Trophoblast cell (in vitro differentiated cells and primary cell): ENCODE measurements around the gene LDLRAD4.

Source experiments
- DNase-seq, 2 donors: peaks; one replicate each; pipeline ENCODE4 v3.0.0-alpha.2; 2016
- H2AFZ ChIP-seq: 2 replicates; pipeline ENCODE4 v1.6.1; 2013; ENCODE audit warnings: low read length, moderate library complexity, mild to moderate bottlenecking; ENCODE audit not compliant: insufficient read depth, poor library complexity
- H2AK5ac ChIP-seq: 2 replicates; pipeline ENCODE4 v1.6.1; 2013; ENCODE audit warnings: mild to moderate bottlenecking, low read length
- H2BK120ac ChIP-seq: 2 replicates; pipeline ENCODE4 v1.6.1; 2013; ENCODE audit warnings: low read length, mild to moderate bottlenecking, moderate library complexity; ENCODE audit not compliant: insufficient read depth, poor library complexity
- H2BK12ac ChIP-seq: 2 replicates; pipeline ENCODE4 v1.6.1; 2013; ENCODE audit warnings: mild to moderate bottlenecking, low read length, moderate library complexity
- H2BK5ac ChIP-seq: 2 replicates; pipeline ENCODE4 v1.6.1; 2013; ENCODE audit warnings: low read length, low read depth, moderate library complexity, mild to moderate bottlenecking; ENCODE audit not compliant: poor library complexity
- H3K14ac ChIP-seq: 2 replicates; pipeline ENCODE4 v1.6.1; 2013; ENCODE audit warnings: mild to moderate bottlenecking, low read length
- H3K18ac ChIP-seq: 2 replicates; pipeline ENCODE4 v1.6.1; 2013; ENCODE audit warnings: mild to moderate bottlenecking, low read length
- H3K23ac ChIP-seq: 2 replicates; pipeline ENCODE4 v1.6.1; 2013; ENCODE audit warnings: low read length
- H3K27ac ChIP-seq: 2 replicates; pipeline ENCODE4 v1.5.1; 2013; ENCODE audit warnings: low read depth, mild to moderate bottlenecking, inconsistent platforms, low read length, moderate library complexity
- H3K27me3 ChIP-seq: 2 replicates; pipeline ENCODE4 v1.6.1; 2013; ENCODE audit warnings: inconsistent platforms, mild to moderate bottlenecking, low read length, moderate library complexity; ENCODE audit not compliant: insufficient read depth
- H3K36me3 ChIP-seq, 2 experiments: 1 replicate in 1 of 2; 2 replicates in 1 of 2; pipeline ENCODE4 v1.6.1; 2013; ENCODE audit warnings: low read length in 2 of 2, mild to moderate bottlenecking in 2 of 2, moderate library complexity in 1 of 2; ENCODE audit not compliant: insufficient read depth in 2 of 2, control insufficient read depth in 1 of 2
- H3K4ac ChIP-seq: 2 replicates; pipeline ENCODE4 v1.6.1; 2013; ENCODE audit warnings: low read depth, mild to moderate bottlenecking, low read length, moderate library complexity
- H3K4me1 ChIP-seq, 2 experiments: 1 replicate in 1 of 2; 2 replicates in 1 of 2; pipeline ENCODE4 v1.6.1; 2013; ENCODE audit warnings: low read length in 2 of 2, mild to moderate bottlenecking in 2 of 2, moderate library complexity in 1 of 2; ENCODE audit not compliant: insufficient read depth in 2 of 2, control insufficient read depth in 1 of 2
- H3K4me2 ChIP-seq: 2 replicates; pipeline ENCODE4 v1.6.1; 2013; ENCODE audit warnings: inconsistent platforms, mild to moderate bottlenecking, low read length, moderate library complexity
- H3K4me3 ChIP-seq: 2 replicates; pipeline ENCODE4 v1.5.1; 2013; ENCODE audit warnings: mild to moderate bottlenecking, low read depth, low read length, inconsistent platforms
- H3K79me1 ChIP-seq: one replicate; pipeline ENCODE4 v1.6.1; 2013; ENCODE audit warnings: low read length
- H3K79me2 ChIP-seq: 2 replicates; pipeline ENCODE4 v1.6.1; 2013; ENCODE audit warnings: low read length, mild to moderate bottlenecking; ENCODE audit not compliant: control insufficient read depth, insufficient read depth, poor library complexity
- H3K9ac ChIP-seq: 2 replicates; pipeline ENCODE4 v1.6.1; 2013; ENCODE audit warnings: mild to moderate bottlenecking, low read length
- H3K9me3 ChIP-seq: 2 replicates; pipeline ENCODE4 v1.6.1; 2013; ENCODE audit warnings: low read depth, mild to moderate bottlenecking, control low read depth, inconsistent platforms, low read length; ENCODE audit not compliant: insufficient read depth
- H4K12ac ChIP-seq: 2 replicates; pipeline ENCODE4 v1.6.1; 2013; ENCODE audit warnings: low read depth, mild to moderate bottlenecking, low read length, moderate library complexity
- H4K8ac ChIP-seq: 2 replicates; pipeline ENCODE4 v1.6.1; 2013; ENCODE audit warnings: low read depth, mild to moderate bottlenecking, low read length, moderate library complexity
- H4K91ac ChIP-seq: one replicate; pipeline ENCODE4 v1.6.1; 2013; ENCODE audit warnings: low read depth, mild to moderate bottlenecking, low read length, moderate library complexity
- WGBS: extraction: QIAGEN DNeasy Blood & Tissue Kit; methylation state at CpG from one replicate; pipeline ENCODE4 v1.1.7; 2013; ENCODE audit warnings: missing lambda C conversion rate; ENCODE audit not compliant: insufficient read length, insufficient coverage; ENCODE audit errors: extremely low coverage; 5-methylcytosine and 5-hydroxymethylcytosine counted together

The LDLRAD4 gene

GRCh38 chr18:13482618-13482945, 264.0 kb downstream of the LDLRAD4 start:
- H3K27me3 ChIP-seq = no peaks in the 10 kb centered on the region
- no peak overlapping the region for H2AFZ ChIP-seq
- no peak overlapping the region for H3K18ac ChIP-seq
- H4K8ac ChIP-seq = no peak overlapping the region
- H3K23ac ChIP-seq = no peak overlapping the region
- H3K79me1 ChIP-seq = no peaks in the 10 kb centered on the region
- H3K4ac ChIP-seq = no peak overlapping the region
- no peak overlapping the region for H2BK12ac ChIP-seq
- no peak overlapping the region for H3K4me2 ChIP-seq
- no peak overlapping the region for H2BK5ac ChIP-seq
- no peak overlapping the region for H3K27ac ChIP-seq
- H3K79me2 ChIP-seq = no peaks in the 10 kb centered on the region
- no peak overlapping the region for H2BK120ac ChIP-seq
- H3K4me3 ChIP-seq = no peak overlapping the region
- no peaks in the 10 kb centered on the region for H3K4me1 ChIP-seq
- H4K12ac ChIP-seq = no peak overlapping the region
- no peak overlapping the region for H4K91ac ChIP-seq
- H3K9ac ChIP-seq = no peak overlapping the region
- H3K9me3 ChIP-seq = peaks cover 7% of the 10 kb centered on the region
- no peak overlapping the region for H2AK5ac ChIP-seq
- WGBS = no CpG with 5 or more reads among the region's 1 CpG
- DNase-seq = no peak
- no peak overlapping the region for H3K14ac ChIP-seq
- no peaks in the 10 kb centered on the region for H3K36me3 ChIP-seq

- Histone ChIP-seq H3K4ac (no peak overlapping the region), H4K91ac (no peak overlapping the region), H3K36me3 (no peaks in the 10 kb centered on the region), H2BK5ac (no peak overlapping the region), H2AFZ (no peak overlapping the region), H3K4me1 (peaks cover 8 to 9% of the 10 kb centered on the region in 2 experiments), H3K27ac (no peak overlapping the region), H3K9me3 (peaks cover 6% of the 10 kb centered on the region), H2BK12ac (no peak overlapping the region), H2AK5ac (no peak overlapping the region), H3K79me1 (no peaks in the 10 kb centered on the region), H3K27me3 (no peaks in the 10 kb centered on the region), H3K23ac (no peak overlapping the region), H4K8ac (no peak overlapping the region), H3K18ac (no peak overlapping the region), H3K9ac (no peak overlapping the region), H4K12ac (no peak overlapping the region), H3K14ac (no peak overlapping the region), H3K79me2 (no peaks in the 10 kb centered on the region), H2BK120ac (no peak overlapping the region), H3K4me3 (no peak overlapping the region), H3K4me2 (no peak overlapping the region)
- no peak for DNase-seq
- WGBS = no CpG with 5 or more reads among the region's 16 CpGs
Measured at GRCh38 chr18:13483316-13484270, 265.0 kb downstream of the LDLRAD4 start.

GRCh38 chr18:13485182-13485581, 266.6 kb downstream of the LDLRAD4 start:
- H2BK5ac ChIP-seq = no peak overlapping the region
- no peak overlapping the region for H3K23ac ChIP-seq
- DNase-seq = no peak
- no peak overlapping the region for H3K14ac ChIP-seq
- H3K18ac ChIP-seq = no peak overlapping the region
- H3K4me2 ChIP-seq = no peak overlapping the region
- H3K4ac ChIP-seq = no peak overlapping the region
- H3K9me3 ChIP-seq = peaks cover 6% of the 10 kb centered on the region
- no peak overlapping the region for H4K12ac ChIP-seq
- no peak overlapping the region for H2AFZ ChIP-seq
- H3K36me3 ChIP-seq = no peaks in the 10 kb centered on the region
- H2BK12ac ChIP-seq = no peak overlapping the region
- no peak overlapping the region for H2AK5ac ChIP-seq
- no peaks in the 10 kb centered on the region for H3K79me2 ChIP-seq
- H3K4me3 ChIP-seq = no peak overlapping the region
- no peak overlapping the region for H4K8ac ChIP-seq
- no CpG with 5 or more reads among the region's 6 CpGs for WGBS
- H3K79me1 ChIP-seq = no peaks in the 10 kb centered on the region
- no peak overlapping the region for H4K91ac ChIP-seq
- no peak overlapping the region for H3K27ac ChIP-seq
- H3K4me1 ChIP-seq = peaks cover 10% of the 10 kb centered on the region in 2 experiments
- no peak overlapping the region for H3K9ac ChIP-seq
- no peaks in the 10 kb centered on the region for H3K27me3 ChIP-seq
- no peak overlapping the region for H2BK120ac ChIP-seq

DNA sequence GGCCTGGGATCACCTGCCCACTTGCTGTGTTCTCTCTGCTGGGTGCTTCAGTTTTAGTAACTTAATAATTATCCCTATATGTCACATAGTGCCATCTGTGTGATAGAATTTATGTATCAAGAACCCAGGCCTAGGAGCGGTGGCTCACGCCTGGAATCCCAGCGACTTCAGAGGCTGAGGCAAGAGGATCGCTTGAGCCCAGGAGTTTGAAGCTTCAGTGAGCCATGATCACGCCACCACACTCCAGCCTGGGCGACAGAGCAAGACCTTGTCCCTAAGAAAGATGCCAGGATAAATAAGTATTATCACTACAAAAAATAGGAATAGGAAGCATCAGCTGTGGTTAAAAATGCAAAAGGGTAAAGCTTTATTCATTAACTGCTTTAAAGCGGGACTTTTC, 267.0 kb downstream of the LDLRAD4 start:
- Histone ChIP-seq H3K4ac (no peak overlapping the region), H3K79me2 (no peaks in the 10 kb centered on the region), H3K79me1 (no peaks in the 10 kb centered on the region), H3K4me2 (no peak overlapping the region), H2BK5ac (no peak overlapping the region), H3K14ac (no peak overlapping the region), H2BK120ac (no peak overlapping the region), H4K12ac (no peak overlapping the region), H3K36me3 (no peaks in the 10 kb centered on the region), H3K27me3 (no peaks in the 10 kb centered on the region), H3K27ac (no peak overlapping the region), H4K91ac (no peak overlapping the region), H2AFZ (no peak overlapping the region), H4K8ac (no peak overlapping the region), H2BK12ac (no peak overlapping the region), H3K4me3 (no peak overlapping the region), H3K23ac (no peak overlapping the region), H3K9me3 (peaks cover 6% of the 10 kb centered on the region), H3K18ac (no peak overlapping the region), H2AK5ac (no peak overlapping the region), H3K4me1 (peaks cover 10% of the 10 kb centered on the region in 2 experiments), H3K9ac (no peak overlapping the region)
- no CpG with 5 or more reads among the region's 7 CpGs for WGBS
- no peak for DNase-seq
